HL-60/S4 (cell line): ENCODE measurements around the gene ANGPTL2.

Source experiments
- in situ Hi-C: fragments of 300-500 bp; cut with MboI; formaldehyde crosslinking; loops from 2 replicates; pipeline ENCODE4 v1.14.3; 2022; ENCODE audit warnings: low sequenced_read_pairs

ANGPTL2 gene

GRCh38 chr9:127137640-127138360, 15.4 kb upstream of the ANGPTL2 start:
- in situ Hi-C loops = no loop called here

- in situ Hi-C loops = no loop called here
Measured at GRCh38 chr9:127136880-127137639, 14.6 kb upstream of the ANGPTL2 start.

DNA sequence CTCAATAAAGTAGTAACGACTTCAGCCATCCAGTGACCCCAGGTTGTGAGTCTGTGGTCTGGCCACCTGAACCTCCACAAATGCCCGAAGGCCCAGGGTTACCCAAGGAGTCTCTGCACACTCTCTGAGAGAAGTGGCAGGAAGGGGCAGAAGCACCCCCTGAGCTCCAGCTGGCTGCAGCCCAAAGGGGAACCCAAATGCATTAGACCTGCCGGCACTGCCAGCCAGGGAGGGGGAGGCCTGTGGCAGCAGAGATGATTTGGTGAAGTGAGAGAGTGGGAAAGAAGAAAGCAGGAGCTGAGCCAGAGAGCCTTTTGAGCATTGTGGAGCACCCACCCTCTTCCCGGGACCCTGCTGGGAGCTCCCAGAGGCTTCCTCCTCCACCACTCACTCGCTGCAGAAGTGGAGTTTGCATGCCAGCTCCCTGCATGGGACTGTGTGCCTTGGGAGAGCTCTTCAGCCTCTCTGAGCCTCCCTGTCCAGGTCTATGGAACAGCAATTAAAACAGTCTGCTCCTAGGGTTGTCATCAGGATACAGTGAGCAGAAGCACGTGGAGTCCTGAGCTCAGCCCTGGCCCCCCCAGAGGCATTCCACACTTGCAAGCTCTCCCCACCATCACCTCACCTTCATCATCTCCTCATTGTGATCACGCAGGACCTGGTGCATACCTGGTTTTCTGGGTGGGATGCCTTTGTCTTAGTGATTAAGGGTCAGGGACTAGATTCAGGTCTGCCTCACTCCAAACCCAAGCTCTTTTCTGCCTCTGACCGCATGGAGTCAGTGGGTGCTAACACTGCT, 13.8 kb upstream of the ANGPTL2 start:
- in situ Hi-C loops = no loop called here

DNA sequence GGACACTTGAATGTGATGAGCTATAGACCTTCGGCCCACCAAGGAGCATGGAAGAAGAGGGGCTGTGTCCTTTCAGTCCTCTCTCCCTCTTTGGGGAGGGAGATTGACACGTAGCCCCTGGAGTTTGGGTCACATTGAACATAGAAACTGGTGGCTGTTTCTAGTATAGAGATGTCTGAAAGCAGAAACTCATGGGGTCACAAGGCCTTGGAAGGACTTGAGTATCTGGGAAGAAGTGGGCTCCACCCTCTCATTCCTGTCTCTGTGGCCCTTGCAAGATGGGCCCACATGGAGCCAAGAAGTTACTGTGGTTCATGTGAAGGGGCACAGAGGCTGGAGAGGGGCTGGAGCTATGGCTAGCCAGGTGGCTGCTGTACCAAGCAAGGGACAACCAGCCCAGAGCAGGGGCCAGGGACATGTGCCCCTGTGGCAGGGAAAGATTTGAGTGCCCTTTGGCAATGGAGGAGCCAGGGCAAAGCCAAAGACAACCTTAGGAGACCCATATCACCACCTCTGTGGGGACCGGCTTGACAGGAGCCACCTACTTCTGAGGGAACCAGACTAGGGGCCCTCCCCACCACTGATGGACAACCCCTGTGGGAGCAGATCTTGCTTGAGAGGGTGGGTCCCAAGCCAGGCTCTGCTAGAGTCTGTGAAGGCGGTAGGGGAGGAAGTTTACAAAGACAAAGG, 12.8 kb upstream of the ANGPTL2 start:
- in situ Hi-C loops = no loop called here

DNA sequence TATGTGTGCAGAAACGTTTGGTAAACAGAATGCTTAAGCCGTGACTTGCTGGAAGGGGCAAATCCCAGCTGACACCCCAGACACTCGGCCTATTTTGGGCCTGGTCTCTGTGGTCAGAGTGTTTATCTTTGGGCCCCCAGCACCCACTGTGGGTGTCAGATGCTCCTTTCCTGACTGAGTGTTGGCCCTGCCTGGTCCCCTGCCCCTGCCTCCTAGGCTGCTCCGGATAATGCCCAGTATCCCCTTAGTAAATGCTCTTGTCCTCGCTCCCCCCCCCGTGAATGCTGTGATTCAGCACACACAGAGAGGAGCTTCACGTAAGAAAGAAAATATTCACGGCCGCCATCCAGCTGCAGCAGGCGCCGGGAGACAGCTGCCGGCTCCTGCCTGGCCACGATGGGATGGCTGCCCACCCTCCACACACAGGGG, 11.3 kb upstream of the ANGPTL2 start:
- in situ Hi-C loops = no loop called here

DNA sequence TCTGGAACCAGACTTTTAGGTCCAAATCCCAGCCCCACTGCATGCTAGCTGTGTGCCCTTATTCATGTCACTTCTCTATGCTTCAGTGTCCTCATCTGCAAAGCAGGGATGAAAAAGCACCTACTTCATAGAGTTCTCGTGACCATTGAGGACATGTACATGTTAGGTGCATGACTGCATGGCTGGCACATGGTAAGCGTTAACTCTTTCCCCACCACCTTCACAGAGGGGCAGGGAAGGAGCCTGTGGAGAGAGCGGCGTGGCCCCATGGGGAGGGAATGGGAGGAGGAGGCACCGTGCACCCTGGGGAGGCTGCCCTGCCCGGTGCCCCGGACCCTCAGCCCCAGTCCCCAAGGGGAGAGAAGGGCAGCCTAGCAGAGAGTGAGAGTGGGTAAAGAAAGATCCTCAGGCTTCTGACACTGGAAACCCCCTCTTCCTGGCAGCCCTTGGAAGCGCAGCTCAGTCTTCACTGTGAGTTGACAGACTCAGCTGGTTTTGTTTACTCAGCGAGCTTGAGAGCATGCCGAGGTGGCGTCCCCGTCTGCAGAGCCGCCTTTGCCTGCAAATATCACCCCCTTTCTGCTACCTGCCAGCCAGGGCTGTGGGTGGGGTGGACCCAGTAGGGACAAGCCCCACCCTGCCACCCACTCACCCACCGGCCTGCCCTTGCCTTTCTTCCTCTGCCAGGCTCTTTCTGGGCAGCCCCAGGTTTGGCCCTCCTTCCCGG, 10.6 kb upstream of the ANGPTL2 start:
- in situ Hi-C loops = no loop called here

GRCh38 chr9:127132375-127132774, 9.9 kb upstream of the ANGPTL2 start:
- in situ Hi-C loops = no loop called here

DNA sequence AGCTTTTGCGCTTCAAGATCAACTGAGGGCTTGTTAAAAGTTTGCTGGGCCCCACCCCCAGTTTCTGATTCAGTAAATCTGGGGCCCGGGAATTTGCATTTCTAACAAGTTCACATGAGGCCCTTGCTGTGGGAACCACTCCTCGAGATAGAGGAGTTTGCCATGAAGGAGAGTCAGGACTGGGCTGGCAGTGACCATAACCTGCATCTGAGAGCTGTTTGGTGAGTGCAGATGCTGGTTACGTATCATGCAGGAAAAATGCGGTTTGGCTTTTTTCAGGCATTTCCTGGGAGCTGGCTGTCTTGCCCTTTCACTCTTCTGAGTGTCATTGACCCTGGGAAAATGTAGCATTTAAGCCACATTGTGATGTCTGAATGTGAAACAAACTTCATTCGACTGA, 9.4 kb upstream of the ANGPTL2 start:
- in situ Hi-C loops = no loop called here

DNA sequence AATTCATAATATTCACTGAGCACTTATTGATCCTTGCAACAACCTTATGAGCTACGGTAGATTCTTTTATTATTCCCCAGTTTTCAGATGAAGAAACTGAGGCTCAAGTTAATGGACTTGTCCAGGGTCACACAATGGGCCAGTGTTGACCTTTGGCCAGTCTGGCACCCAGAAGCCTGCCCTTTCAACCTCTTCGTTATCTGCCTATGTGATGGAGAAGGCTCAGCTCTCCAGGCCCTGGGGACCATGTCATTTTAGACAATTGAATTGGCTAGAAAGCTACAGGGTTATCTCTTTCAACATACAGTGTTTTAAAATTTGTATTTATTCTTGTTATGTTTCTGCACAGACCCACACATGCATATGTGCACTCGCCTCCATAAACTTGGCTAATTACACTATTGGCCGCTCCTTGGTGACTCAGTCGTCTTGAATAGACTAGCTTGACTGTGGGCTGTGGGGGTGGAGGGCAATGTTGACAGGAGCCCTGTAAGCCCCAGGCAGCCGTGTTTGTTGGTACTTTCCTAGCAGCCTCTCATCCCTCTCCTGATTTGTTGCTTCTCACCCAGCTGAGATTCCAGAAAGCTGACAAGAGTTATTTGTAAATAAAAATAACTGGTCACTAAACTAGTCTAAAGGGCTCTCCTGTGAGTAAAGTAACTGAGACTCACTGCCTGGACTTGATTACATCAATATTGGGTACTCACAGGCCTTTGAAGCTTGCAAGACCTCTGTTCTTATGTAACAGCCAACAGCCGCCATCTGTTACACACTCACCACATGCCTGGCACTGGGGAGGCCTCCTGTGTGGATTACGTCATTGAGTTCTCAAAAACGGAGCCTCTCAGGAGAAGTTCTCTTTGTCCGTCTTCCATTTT, 8.5 kb upstream of the ANGPTL2 start:
- in situ Hi-C loops = no loop called here

- in situ Hi-C loops = no loop called here
Measured at GRCh38 chr9:127130235-127130634, 7.8 kb upstream of the ANGPTL2 start.

DNA sequence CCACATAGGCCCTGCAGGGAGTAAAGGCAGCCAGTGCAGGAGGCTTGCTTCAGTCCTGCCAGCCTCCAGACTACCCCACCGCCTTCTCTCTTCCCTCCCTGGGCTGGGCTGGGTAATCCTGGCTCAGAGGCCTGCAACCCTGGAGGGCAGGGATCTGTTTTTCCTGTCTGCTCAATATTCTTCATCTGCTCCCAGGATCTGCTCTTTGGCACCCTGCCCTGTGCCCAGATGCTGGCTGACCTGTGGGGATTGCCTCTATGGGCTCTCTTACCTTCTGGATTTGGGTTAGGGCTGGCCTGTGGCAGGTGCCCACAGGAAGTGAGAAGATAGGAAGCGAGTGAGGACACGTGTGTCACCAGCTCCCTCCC, 7.3 kb upstream of the ANGPTL2 start:
- in situ Hi-C loops = no loop called here

DNA sequence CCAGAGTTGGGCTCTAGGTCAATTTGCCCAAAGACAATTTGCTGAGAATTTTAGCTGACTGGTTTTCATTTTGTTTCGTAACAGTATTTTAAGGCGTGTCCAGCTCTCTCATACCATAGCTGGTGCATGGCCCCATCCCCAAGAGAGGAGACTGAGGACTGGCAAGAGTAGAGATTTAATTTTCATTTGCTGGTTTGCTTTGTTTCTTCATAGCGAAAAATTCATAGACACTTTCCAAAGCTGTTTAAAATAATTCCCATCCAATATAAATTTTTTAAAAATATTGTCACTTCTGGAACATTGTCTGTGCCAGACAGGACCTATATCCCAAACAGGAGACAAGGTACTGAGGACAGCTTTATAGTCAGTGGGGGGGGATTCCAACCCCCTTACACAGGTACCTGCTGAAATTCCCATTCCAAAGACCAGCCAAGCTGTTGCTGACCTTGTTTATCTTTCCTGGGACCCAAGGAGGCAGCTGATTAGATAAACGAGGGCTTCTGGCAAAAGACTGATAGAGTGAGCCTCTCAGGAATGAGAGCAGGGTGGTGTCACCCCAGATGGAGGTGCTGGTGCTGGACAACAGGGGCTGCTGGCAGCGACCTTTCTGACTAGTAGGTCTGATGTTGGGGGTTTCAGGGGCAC, 6.8 kb upstream of the ANGPTL2 start:
- in situ Hi-C loops = no loop called here

GRCh38 chr9:127128341-127129072, 6.1 kb upstream of the ANGPTL2 start:
- in situ Hi-C loops = no loop called here

DNA sequence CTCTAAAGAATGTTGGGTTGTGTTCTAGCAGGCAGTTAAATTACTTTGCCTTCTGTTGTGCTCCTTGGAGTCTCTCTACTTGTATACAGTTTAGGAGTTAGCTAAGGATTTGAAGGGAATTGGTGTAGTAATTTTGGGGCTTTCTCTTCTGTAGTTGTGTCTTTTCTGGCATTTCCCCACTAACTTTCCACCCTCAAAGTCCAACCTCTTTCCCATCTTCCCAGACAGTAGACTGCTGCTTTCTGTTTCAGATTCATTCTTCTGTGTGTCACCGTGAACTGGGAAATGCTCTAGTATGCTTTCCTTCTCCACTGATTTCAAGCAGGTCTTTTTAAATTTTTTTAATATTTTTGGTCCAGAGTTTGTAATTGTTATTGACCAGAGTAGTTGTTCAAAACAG, 4.5 kb upstream of the ANGPTL2 start:
- in situ Hi-C loops = no loop called here

DNA sequence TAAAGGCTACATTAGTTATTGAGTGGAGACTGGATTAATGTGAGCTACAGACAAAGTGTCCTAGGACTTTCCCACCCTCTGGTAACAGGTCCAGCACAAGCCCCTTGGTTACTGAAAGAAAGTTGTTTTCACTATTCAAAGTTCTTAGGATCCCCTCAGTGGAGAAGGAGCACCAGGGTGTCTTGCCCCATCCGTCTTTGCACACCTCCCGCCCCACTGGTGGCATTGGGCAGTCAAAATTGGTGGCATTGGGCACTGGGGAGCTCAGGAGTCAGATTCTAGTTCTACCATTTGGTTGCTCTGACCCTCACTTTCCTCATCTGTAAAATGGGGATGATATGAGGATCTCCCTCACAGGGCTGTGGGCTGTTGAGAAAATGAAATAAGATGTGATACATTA, 2.4 kb upstream of the ANGPTL2 start:
- in situ Hi-C loops = no loop called here

GRCh38 chr9:127124111-127124531, 1.7 kb upstream of the ANGPTL2 start:
- in situ Hi-C loops = no loop called here

DNA sequence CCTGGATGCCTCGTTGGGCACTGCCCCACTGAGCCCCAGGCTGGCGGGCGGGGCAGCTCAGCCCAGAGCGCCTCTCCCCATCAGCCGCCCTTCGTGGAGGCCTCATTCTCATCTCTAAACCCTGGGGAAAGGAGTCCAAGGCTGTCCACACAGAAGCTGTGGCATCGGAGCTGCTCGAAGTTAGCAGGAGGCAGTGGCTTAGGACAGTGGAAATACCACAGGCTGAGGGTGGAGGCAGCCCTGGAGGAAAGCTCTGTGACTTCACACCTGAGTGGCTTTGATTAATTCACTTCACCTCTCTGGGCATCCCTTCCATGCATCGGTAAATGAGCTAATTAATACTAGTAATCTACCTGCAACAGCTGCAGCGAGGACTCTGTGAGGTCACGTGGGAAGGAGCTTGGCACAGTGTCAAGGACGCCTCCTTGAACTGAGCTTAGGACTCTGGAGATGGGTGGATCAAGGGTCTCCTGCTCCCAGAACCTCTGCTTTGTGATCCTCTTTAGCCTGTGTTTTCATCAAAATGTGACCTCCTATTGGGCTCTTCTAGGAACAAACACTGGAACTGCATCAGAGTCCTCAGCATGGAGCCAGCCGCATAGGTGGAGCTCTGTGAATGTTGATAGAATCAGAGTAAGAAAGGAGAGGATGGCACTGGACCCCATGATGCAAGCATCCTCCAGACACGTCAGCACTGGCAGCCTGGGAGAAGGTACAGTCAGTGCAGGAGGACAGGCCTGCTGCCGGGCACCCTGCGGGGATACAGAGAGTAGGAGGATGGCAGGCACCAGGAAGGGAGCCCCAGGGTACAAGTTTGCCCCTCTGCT, 842 bp upstream of the ANGPTL2 start:
- in situ Hi-C loops = no loop called here
